ENCODE measurements around the gene ATRX. TPM values are rescaled to one million over a fixed set of nuclear protein-coding genes. Genes with fewer than 3 reads are reported as not detected.

ATRX gene
- total and polyA plus RNA-seq, 3 donors from 2014 or later = 4.1 to 104 (median 84.4) TPM

- Histone ChIP-seq H3K27me3 (no peaks in the 10 kb centered on the region), H3K4me1 (no peaks in the 10 kb centered on the region), H3K27ac (no peak overlapping the region), H3K4me3 (no peak overlapping the region), H3K9me3 (no peaks in the 10 kb centered on the region), H3K36me3 (ENCODE audit: low read depth, missing control alignments) (no peaks in the 10 kb centered on the region)
- intact Hi-C loops (cut with DNase I; ENCODE audit: low total_unique reads) = no loop called here
- no peak for TF ChIP-seq POLR2A (IDR thresholded peaks at IDR 0.05)
- no peak for TF ChIP-seq CTCF (IDR thresholded peaks at IDR 0.05)
- DNase-seq = no peak
- WGBS, 2 donors = 90 to 91% methylated on average over 7 to 10 of the region's 10 CpGs
These were observed 117.4 kb downstream of the ATRX start for GRCh38 chrX:77668391-77669237.

GRCh38 chrX:77658886-77659285 lies 127.1 kb downstream of the ATRX start:
- Histone ChIP-seq H3K27ac (no peak overlapping the region), H3K36me3 (ENCODE audit: low read depth, missing control alignments) (no peaks in the 10 kb centered on the region), H3K4me3 (no peak overlapping the region), H3K4me1 (no peaks in the 10 kb centered on the region), H3K9me3 (no peaks in the 10 kb centered on the region), H3K27me3 (no peaks in the 10 kb centered on the region)
- TF ChIP-seq CTCF (IDR thresholded peaks at IDR 0.05) (no peak), POLR2A (IDR thresholded peaks at IDR 0.05) (no peak)
- DNase-seq = no peak
- intact Hi-C loops (cut with DNase I; ENCODE audit: low total_unique reads) = no loop called here
- WGBS, 2 donors = 76 to 83% methylated on average over 3 of the region's 3 CpGs

GRCh38 chrX:77652095-77652494 lies 133.9 kb downstream of the ATRX start:
- Histone ChIP-seq H3K27ac (no peak overlapping the region), H3K9me3 (no peaks in the 10 kb centered on the region), H3K4me3 (no peak overlapping the region), H3K4me1 (no peaks in the 10 kb centered on the region), H3K36me3 (ENCODE audit: low read depth, missing control alignments) (no peaks in the 10 kb centered on the region), H3K27me3 (no peaks in the 10 kb centered on the region)
- DNase-seq = no peak
- intact Hi-C loops (cut with DNase I; ENCODE audit: low total_unique reads) = no loop called here
- 94 to 96% methylated on average over 5 of the region's 5 CpGs for WGBS, 2 donors
- TF ChIP-seq POLR2A (IDR thresholded peaks at IDR 0.05) (no peak), CTCF (IDR thresholded peaks at IDR 0.05) (no peak)

GRCh38 chrX:77640702-77641101 lies 145.3 kb downstream of the ATRX start:
- intact Hi-C loops (cut with DNase I; ENCODE audit: low total_unique reads) = no loop called here
- Histone ChIP-seq H3K27me3 (no peaks in the 10 kb centered on the region), H3K36me3 (ENCODE audit: low read depth, missing control alignments) (no peaks in the 10 kb centered on the region), H3K9me3 (no peaks in the 10 kb centered on the region), H3K4me1 (no peaks in the 10 kb centered on the region), H3K27ac (no peak overlapping the region), H3K4me3 (no peak overlapping the region)
- TF ChIP-seq CTCF (IDR thresholded peaks at IDR 0.05) = no peak
- no peak for TF ChIP-seq POLR2A (IDR thresholded peaks at IDR 0.05)
- WGBS, 2 donors = 90 to 96% methylated on average over 4 of the region's 4 CpGs
- DNase-seq = no peak

- TF ChIP-seq CTCF (IDR thresholded peaks at IDR 0.05) = no peak
- no peak for TF ChIP-seq POLR2A (IDR thresholded peaks at IDR 0.05)
- H3K4me3 ChIP-seq = no peak overlapping the region
- WGBS, 2 donors = 89 to 100% methylated on average over 1 of the region's 1 CpG
- no peaks in the 10 kb centered on the region for H3K36me3 ChIP-seq (ENCODE audit: low read depth, missing control alignments)
- no peak overlapping the region for H3K27ac ChIP-seq
- H3K4me1 ChIP-seq = no peaks in the 10 kb centered on the region
- intact Hi-C loops (cut with DNase I; ENCODE audit: low total_unique reads) = no loop called here
- DNase-seq = no peak
- H3K27me3 ChIP-seq = no peaks in the 10 kb centered on the region
- H3K9me3 ChIP-seq = no peaks in the 10 kb centered on the region
These were observed 146.2 kb downstream of the ATRX start for GRCh38 chrX:77639820-77640219.

All from testis (tissue), 3 donors.